HG02678 (cell line): ENCODE results near the gene TAF4B.
"Not testable (repeated sequence)": the region's sequence is repeated elsewhere in the genome, so short reads cannot be mapped to it uniquely, and the experiment has no call there.

Experiments used
- ATAC-seq: cut with Tn5 transposase; IDR thresholded peaks from one replicate; pipeline ENCODE4 v1.9.1; 2021; ENCODE audit warnings: mild to moderate bottlenecking, moderate library complexity; ENCODE audit not compliant: unreplicated experiment

The TAF4B gene

DNA sequence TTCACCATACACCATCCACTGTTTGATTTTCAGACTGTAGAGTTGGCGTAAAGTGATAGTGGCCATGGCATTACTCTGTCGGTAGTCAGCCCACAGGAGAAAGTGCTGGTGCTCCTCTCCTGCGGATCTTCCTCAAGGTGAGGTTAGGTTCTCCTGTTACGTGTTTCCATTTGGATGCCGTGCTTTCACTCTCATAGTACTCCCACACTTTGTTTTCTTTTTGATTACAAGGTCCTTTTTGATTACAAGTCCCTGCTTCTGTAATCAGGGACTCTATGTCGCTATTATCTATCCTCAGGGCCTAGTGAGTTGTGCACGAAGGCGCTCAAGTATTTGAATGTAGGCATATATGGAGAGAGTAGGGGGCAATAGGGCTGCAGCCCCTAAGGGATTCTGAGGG is 4.3 kb downstream of the TAF4B start:
- no peak for ATAC-seq

DNA sequence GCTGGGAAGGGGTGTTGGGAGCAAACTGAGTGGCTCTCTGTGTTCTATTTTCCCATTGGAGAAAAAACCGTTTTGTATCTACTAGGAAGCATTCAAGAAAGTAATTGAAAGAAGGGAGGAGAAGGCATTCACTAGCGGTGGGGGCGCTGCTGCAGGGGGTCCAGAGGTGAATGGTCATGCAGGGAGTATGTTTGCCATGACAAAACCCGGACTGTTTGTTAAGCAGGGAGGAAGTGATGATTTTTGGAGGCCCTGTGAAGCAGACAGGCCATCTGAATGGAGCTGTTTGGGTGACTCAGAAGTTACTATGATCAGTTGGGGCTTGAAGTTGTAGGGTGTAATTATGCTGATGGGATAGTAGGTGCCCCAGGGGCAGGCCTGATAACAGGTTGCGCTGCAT is 7.0 kb downstream of the TAF4B start:
- ATAC-seq = no peak

DNA sequence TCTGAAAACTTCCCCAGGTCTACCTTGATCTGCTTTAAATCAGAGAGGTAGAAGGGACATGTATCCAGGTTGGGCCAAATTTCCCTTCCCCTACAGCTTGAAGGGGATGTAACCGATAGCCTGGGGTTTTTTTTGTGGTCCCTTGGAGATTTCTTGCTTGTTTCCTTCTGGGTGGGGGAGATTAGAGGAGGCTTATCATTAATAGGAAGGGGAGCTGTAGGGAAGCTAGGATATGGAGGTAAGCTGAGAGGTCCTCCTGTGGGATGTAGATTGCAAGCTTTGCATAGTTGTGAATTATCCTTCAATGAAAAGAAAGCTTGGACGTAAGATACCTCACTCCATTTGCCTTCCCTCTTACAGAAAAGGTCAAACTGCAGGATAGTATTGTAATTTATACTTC is 11.1 kb downstream of the TAF4B start:
- ATAC-seq = not testable (repeated sequence)

DNA sequence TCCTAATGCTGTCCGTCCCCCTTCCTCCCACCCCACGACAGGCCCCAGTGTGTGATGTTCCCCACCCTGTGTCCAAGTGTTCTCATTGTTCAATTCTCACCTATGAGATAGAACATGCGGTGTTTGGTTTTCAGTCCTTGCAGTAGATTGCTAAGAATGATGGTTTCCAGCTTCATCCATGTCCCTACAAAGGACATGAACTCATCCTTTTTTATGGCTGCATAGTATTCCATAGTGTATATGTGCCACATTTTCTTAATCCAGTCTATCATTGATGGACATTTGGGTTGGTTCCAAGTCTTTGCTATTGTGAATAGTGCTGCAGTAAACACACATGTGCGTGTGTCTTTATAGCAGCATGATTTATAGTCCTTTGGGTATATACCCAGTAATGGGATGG is 12.5 kb downstream of the TAF4B start:
- ATAC-seq = not testable (repeated sequence)

DNA sequence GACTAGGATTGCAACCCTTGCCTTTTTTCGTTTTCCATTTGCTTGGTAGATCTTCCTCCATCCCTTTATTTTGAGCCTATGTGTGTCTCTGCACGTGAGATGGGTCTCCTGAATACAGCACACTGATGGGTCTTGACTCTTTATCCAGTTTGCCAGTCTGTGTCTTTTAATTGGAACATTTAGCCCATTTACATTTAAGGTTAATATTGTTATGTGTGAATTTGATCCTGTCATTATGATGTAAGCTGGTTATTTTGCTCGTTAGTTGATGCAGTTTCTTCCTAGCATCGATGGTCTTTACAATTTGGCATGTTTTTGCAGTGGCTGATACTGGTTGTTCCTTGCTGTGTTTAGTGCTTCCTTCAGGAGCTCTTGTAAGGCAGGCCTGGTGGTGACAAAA is 16.1 kb downstream of the TAF4B start:
- not testable (repeated sequence) for ATAC-seq

DNA sequence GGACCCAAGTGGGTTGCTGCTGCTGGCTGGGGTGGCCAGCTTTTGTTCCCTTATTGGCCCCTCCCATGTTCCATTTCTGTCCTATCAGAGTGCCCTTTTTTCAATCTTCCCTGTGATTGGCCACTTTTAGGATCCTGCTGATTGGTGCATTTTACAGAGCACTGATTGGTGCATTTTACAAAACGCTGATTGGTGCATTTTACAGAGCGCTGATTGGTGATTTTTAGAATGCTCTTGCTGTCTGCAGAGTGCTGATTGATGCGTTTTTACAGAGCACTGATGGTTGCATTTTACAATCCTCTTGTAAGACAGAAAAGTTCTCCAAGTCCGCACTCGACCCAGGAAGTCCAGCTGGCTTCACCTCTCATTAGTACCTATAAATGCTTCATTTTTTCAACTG is 19.2 kb downstream of the TAF4B start:
- not testable (repeated sequence) for ATAC-seq

DNA sequence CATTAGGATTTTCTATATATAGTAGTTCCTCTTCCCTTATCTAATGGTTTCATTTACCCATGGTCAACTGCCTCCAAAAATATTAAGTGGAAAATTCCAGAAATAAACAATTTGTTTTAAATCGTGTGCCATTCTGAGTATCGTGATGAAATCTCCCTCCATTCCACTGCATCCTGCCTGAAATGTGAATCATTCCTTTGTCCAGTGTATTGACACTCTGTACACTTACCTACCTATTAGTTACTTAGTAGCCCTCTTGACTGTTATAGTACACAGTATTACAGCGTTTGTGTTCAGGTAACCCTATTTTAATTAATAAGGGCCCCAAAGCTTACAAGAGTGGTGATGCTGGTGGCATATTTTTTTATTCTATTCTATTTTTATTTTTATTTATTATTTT is 26.2 kb downstream of the TAF4B start:
- ATAC-seq = no peak

DNA sequence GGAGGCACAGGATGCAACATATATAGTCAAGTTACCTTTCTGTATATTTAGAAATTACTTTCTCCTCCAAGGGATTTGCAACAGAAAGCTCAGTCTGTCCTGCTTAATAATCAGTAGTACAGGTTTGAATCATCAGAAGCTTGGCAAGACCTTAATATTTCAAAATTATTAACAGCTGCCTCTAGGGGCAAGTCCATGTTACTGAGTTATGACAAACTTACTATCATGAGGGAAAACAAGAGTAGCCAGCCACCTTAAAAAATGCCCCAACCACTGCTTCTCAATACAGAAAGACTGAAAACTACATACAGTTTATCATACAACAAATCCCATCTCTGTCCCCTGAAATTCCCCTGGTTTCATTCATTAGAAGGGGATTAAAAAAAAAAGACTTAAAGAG is 28.6 kb downstream of the TAF4B start:
- ATAC-seq = peak; percentile 47

DNA sequence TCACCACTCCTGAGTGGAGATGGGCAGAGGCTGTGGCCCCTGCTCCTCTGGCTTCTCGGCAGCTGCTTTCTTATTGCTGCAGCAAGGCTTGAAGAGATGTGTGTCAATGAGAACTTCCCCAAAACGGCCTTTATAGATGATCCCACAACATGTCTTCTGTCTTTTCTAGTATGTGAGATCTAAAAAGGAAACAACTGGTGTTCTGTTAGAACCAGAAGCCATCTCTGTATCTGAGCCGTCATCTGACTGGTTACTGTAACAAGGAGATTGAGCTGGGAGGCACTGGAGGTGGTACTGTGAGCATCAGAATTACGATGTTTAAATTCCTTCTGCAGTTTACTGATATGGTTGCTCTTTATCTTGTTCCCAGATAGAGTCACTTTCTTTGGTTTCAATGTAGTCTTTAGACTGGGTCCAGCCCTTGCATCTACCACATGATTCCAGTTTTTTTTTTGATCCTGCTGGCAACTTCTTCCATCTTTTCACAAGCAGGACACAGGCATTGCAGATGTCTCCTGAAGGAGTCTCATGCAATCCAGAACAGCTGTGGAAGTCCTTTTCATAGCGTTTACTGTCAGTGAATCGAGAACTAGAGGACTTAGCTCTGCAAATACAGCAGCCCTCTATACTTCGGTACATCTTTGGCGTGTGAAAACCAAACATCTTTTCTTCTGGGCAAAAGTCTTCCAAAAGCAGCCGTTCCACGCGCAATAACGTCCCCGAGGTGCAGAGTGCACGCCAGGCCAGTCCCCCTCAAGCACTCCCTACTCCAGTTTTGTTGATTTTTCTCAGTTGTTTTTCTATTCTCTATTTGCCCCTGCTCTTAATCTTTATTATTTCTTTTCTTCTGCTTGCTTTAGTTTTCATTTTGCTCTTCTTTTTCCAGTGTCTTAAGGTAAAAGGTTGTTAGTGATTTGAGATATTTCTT is 29.7 kb downstream of the TAF4B start:
- peak; percentile 46 for ATAC-seq

DNA sequence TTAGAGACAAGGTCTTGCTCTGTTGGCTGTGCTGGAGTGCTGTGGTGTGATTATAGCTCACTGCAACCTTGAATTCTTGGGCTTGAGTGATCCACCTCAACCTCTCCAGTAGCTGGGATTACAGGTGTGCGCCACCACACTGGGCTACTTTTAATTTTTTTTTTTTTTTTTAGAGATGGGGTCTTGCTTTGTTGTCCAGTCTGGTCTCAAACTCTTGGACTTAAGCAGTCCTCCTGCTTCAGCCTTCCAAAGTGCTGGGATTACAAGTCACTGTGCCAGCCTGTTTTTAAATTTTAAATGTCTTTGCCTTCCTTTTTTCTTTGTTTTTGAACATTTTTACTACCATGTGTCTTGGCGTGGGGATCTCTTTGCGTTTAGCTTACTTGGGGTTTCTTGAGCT is 32.5 kb downstream of the TAF4B start:
- no peak for ATAC-seq

DNA sequence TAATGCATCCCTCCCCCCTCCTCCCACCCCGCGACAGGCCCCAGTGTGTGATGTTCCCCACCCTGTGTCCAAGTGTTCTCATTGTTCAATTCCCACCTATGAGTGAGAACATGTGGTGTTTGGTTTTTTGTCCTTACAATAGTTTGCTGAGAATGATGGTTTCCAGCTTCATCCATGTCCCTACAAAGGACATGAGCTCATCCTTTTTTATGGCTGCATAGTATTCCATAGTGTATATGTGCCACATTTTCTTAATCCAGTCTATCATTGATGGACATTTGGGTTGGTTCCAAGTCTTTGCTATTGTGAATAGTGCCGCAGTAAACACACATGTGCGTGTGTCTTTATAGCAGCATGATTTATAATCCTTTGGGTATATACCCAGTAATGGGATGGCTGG is 33.2 kb downstream of the TAF4B start:
- ATAC-seq = not testable (repeated sequence)

DNA sequence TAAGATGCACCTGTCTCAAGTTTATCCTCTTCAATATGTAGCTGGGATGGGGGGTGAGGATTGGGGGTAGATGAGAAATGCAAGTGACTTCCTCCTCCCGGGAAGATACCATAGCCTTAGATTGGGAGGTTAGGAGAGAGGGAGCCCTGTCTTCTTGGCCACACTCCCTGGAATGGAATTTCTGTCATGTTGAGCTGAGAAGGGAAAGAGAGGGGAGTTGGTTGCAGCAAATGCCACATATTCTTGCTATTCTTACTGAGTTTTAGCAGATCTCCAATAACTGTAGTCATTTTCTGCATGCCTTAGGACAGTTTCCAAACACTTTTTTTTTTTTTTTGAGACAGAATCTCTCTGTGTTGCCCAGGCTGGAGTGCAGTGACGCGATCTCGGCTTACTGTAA is 35.9 kb downstream of the TAF4B start:
- no peak for ATAC-seq

DNA sequence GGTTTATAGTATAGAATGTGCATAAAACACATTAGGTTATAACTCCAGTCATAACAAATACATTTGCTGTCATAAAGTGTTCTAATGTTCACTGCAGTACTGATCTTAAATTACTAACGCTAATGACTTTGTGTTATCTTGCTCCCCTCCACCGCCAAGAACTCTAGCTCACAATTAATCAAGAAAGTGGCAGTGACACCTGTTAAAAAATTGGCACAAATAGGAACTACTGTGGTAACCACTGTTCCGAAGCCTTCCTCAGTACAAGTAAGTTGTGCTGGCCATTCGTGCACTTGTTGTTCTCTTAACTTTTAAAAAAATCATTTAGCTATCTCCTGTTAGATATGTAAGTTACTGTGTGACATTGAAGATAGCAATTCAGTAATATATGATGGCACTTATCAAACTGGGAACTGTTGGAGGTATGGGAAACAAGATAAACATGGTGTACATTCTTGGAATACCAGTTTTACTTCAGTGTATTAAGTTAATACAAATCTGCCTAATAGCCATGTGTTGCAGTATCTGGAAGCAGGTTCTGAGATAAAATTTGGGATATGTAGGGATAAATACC is 41.2 kb downstream of the TAF4B start:
- ATAC-seq = no peak

DNA sequence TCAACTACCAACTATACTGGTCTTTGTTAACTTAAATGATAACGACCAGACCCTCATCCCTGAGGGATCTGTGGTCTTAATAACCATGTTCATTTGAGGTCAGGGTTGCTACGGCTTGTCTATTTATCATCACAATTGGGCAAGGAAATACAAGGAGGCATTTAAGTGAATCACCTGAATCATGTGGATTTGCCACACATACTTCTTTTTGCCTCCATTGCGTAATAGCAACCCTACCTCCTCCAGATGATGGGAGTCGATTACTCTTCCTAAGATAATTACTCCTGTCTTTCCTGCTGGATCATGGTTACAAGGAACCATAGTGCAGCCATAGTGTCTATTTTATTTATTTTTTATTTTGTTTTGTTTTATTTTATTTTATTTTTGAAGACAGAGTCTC is 42.2 kb downstream of the TAF4B start:
- ATAC-seq = no peak

DNA sequence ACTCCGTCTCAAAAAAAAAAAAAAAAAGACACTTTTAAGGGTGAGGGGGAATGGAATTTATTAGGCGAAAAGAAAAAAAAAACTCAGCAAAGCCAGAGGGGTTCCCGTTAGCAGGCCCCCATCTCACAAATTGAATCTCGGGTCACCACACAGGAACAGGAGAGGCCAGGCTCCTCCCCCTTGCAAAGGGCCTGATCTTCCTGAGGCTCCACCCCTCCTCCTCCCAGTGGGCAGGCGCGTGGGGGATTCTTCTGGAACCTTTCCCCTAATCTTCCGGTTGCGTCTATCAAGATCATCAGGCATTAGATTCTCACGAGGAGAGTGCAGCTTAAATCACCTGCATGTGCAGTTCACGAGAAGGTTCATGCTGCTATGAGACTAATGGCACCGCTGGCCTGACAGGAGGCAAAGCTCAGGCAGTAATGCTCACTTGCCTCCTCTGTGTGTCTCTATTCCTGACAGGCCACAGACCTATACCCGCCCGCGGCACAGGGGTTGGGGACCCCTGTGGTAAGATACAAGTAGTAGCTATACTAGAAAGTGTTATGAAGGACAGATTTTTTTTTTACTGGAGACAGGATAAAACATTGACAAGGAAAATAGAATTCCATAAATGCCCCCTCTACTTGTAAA is 45.8 kb downstream of the TAF4B start:
- ATAC-seq = no peak

DNA sequence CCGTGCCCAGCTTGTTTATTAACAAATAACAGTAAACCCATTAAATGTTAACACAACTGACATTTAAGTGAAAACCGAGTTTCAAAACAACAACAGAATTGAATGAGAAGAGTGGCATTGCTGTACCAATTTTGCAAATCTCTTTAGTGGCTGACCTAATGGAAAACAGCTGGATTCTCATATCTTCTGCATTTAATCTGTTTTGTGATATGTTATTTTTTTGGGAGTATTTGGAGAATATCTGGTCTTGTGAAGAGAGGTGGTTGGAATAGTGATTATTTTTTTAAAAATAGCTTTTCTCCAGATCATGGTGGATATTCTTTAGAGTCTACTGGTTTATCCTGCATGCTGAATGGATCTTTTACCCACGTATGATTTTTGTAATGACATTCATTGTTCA is 51.1 kb downstream of the TAF4B start:
- no peak for ATAC-seq

DNA sequence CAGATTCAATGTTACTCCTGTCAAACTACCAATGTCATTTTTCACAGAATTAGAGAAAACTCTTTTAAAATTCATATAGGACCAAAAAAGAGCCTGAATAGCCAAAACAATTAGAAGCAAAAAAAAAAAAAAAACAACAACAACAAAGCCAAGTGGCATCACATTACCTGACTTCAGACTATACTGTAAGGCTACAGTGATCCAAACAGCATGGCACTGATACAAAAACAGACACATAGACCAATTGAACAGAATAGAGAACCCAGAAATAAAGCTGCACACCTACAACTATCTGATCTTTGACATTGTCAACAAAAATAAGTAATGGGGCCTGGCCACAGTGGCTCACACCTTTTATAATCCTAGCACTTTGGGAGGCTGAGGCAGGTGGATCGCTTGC is 53.2 kb downstream of the TAF4B start:
- no peak for ATAC-seq

DNA sequence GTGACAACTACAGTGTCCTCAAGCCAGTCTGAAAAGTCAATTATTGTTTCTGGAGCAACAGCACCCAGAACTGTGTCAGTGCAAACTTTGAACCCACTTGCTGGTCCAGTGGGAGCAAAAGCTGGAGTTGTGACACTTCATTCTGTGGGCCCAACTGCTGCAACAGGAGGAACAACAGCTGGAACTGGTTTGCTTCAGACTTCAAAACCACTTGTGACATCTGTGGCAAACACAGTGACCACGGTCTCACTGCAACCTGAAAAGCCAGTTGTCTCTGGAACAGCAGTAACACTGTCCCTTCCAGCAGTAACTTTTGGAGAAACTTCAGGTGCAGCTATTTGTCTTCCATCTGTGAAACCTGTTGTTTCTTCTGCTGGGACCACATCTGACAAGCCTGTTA is 59.8 kb downstream of the TAF4B start:
- no peak for ATAC-seq

DNA sequence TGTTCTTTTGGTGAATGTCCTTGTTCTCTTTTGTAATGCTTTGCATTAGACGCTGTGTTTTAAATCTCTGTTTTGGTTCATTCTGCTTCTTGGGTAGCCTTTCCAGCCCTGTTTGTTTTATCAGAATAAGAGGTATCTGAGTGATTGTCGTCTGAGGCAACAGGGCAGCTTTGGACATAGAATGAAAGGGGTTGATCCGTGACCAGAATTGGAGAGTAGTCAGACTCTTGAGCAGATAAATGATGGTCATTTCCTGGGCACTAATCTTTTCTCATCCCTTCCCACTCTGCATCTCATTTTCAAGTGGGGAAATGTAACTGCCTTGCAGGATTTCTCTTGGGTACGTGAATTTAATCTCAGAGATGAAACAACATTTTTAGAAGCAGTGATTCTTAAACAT is 61.4 kb downstream of the TAF4B start:
- no peak for ATAC-seq

DNA sequence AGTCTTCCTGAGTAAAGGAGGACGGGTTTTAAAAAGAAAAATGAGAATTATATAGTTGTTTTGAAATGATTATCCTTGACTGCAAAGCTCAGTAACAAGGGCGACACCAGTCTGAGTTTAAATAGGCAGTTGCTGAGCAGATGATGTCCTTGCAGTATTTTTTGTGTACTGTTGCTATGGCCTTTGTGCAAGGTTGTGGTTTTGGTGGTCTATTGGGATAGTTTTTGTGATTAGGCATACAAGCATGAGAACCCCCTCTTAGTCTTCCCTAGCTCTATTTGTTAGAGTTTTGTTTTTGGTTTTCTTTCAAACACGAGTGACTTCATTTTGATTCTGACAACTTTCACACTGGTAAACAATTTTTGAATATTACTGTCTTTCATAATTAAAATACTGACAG is 64.1 kb downstream of the TAF4B start:
- ATAC-seq = no peak

DNA sequence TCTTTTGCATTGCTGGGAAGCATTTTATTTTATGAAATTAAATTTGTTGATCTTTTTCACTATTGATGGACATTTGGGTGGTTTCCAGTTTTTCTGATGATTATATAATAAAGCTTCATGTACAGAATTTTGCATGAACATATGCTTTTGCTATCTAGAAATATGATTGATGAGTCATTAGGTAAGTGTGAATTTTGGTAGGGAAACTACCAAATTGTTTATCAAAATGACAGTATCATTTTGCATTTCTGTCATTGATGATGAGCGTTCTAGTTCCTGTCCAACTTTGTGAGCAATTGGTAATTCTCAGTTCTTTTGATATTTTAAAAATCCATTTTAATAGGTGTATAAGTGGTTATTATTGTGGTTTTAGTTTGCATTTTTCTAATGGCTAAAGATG is 67.7 kb downstream of the TAF4B start:
- ATAC-seq = no peak

DNA sequence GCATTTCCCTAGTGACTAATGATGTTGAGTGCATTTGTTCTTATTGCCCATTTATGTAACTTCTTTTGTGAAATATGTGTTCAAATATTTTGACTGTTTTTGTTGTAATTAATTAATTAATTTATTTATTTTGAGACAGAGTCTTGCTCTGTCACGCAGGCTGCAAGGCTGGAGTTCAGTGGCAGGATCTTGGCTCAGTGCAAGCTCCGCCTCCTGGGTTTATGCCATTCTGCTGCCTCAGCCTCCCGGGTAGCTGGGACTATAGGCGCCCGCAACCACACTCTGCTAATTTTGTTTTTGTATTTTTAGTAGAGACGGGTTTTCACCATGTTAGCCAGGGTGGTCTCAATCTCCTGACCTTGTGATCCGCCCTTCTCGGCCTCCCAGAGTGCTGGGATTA is 71.9 kb downstream of the TAF4B start:
- ATAC-seq = no peak
